GM13976 (cell line): ENCODE data around the gene PRR35.
A peak's percentile ranks its signal among the peaks of the same experiment; 100 is the strongest.

Source experiments
- DNase-seq: peaks from one replicate; pipeline ENCODE4 v3.0.0; 2012; ENCODE audit warnings: low spot score
- in situ Hi-C: fragments of 300-500 bp; cut with MboI; formaldehyde crosslinking; loops from one replicate; pipeline ENCODE4 v1.12.0; 2022; ENCODE audit warnings: low sequenced_read_pairs, mixed read lengths, inconsistent platforms; ENCODE audit not compliant: unreplicated experiment
- TF ChIP-seq, protein P1 (sequence below): IDR thresholded peaks from 2 replicates; pipeline ENCODE4 v1.5.1; 2012; ENCODE audit warnings: borderline replicate concordance, mild to moderate bottlenecking; ENCODE audit not compliant: insufficient read depth; ENCODE audit errors: extremely low read depth, missing control alignments, control extremely low read depth

PRR35 gene

DNA sequence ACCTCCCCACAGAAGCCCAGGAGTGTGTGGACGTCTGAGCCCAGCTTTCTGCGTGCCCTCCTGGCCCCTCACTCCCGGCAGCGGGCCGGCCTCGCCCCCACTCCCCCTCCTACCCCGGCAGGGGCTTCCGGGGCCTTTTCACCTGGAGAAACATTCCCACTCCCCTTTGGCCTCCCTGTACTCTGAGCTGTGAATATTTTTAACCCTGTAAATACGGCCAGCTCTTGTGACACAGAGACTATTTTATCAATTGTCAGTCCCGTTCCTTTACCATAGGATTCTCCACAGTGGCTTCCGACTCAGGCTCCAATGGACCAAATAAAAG is 5.9 kb upstream of the PRR35 start:
- TF ChIP-seq, protein P1, sequence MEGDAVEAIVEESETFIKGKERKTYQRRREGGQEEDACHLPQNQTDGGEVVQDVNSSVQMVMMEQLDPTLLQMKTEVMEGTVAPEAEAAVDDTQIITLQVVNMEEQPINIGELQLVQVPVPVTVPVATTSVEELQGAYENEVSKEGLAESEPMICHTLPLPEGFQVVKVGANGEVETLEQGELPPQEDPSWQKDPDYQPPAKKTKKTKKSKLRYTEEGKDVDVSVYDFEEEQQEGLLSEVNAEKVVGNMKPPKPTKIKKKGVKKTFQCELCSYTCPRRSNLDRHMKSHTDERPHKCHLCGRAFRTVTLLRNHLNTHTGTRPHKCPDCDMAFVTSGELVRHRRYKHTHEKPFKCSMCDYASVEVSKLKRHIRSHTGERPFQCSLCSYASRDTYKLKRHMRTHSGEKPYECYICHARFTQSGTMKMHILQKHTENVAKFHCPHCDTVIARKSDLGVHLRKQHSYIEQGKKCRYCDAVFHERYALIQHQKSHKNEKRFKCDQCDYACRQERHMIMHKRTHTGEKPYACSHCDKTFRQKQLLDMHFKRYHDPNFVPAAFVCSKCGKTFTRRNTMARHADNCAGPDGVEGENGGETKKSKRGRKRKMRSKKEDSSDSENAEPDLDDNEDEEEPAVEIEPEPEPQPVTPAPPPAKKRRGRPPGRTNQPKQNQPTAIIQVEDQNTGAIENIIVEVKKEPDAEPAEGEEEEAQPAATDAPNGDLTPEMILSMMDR = no peak
- DNase-seq = no peak
- in situ Hi-C loops = no loop called here

DNA sequence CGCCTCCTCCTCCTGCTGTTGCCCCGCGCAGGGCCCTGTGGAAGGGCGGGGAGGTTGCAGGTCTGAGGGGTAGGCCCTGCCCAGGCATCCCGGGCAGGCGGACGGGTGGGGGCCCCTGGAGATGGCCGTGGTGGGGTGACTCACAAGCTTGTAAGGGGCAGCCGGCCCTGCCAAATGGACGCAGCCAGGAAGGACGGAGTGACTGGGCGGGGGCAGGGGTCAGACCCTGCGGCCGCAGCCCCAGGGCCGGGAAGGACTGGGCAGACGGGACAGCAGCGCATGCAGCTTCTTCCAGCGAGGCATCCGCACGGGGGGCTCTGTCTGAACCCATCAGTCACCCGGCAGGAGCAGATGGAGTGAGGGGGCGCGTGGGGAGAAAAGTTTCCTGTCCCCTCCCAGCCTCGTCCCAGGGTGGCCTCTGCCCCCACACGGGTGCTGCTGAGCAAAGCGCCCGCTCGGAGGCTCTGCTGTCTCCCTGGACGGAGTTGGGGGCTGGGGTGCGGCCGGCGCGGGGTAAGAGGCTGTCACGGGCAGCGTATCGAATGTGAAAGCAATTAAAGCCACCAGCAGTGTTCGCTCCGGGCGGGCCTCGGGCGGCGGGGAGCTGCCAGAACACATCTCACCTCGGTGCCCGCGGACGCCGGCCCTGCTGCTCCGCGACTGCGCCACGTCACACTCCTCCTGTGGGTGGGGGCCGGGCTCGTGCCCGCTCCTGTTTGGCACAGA is 5.4 kb upstream of the PRR35 start:
- no peak for DNase-seq
- in situ Hi-C loops = no loop called here
- TF ChIP-seq, protein P1 = no peak

DNA sequence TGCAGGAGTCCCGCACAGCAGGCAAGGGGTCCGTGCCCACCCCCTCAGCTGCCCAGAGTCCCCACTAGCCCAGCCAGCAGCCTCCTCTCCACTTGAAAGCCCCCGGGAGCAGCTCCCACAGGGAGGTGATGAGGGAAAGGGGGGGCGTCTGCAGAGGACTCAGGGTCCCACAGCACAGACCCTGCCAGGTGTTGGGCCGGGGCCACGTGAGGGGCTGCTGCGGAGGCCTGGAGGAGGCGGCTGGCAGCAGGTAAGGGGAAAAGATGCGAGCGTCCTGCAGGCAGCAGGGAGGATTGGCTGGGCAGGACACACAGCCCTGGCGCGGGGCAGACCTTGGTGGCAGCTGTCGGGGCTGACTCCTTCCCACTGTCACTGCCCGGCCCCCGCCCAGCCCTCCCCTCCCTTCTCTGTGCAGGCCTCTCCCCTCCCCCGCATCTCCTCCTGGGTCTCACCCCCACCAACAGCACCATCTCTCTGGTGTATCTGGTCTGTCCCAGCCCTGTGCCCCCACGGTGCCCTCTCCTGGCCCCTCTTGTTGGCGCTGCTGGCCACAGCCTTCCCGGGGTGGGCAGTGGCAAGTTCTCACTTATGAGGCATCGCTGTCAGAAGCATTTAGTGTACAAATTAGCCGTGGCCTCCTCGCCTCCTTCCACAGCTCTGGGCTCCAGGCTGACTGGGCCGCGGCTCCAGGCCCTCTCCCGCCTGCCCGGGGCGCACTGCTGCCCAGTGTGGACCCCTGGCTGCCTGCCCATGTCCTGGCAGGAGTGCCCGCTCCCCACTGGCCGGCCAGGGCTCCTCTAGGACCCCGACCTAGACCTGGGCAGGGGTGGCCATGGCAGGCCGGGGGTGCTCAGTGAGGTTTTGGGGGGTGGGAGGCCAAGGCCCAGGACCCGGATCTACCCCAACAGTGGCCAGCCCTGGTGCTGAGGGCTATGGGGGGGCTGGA is 4.4 kb upstream of the PRR35 start:
- TF ChIP-seq, protein P1 = no peak
- no peak for DNase-seq
- in situ Hi-C loops = no loop called here

- TF ChIP-seq, protein P1 = no peak
- in situ Hi-C loops = no loop called here
- DNase-seq = peak; percentile 44
These were observed 3.6 kb upstream of the PRR35 start for GRCh38 chr16:556474-557173.

DNA sequence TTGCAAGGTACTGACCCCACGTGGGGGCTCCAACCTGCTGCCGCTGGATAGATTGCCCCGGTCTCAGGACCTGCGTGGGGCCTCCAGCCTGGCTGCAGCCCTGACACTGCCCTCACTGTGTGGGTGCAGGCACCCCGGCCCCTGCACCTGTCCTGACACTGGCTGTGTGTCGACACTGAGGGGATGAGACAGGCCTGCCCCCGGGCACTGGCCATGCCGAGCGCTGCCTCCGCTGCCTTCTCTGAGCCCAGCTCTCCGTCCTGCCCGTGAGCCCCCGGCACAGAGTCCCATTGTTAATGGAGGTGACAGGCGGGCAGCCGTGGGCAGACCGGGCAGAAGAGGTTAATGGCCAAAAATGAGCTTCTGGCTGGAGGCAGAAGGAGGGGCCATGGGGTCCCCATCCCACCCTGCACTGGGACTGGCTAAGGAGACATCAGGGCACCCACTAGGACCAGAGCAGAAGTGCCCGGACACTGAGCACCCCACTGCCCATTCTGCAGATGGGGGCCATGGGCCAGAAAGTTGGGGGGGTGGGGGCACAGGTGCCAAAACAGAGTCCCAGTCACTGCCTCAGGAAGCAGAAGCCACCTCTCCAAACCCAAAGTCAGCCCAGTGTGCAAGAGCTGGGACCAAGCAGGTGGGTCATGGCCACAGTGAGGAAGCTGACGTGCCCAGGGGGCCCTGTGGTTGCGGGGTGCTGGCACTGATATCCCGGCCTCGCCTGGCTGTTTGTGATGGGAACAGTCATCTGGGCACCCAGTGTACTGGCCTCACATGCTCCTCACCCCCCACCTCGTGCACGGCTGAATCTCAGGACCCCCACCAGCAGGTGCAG is 2.5 kb upstream of the PRR35 start:
- TF ChIP-seq, protein P1 = no peak
- in situ Hi-C loops = no loop called here
- peak; percentile 45 for DNase-seq
